Fibroblast of skin of back (primary cell): ENCODE data around the gene PTPRE.

Experiments
- DNase-seq: peaks from one replicate; pipeline ENCODE4 v3.0.0-alpha.2; 2013

Gene PTPRE

DNA sequence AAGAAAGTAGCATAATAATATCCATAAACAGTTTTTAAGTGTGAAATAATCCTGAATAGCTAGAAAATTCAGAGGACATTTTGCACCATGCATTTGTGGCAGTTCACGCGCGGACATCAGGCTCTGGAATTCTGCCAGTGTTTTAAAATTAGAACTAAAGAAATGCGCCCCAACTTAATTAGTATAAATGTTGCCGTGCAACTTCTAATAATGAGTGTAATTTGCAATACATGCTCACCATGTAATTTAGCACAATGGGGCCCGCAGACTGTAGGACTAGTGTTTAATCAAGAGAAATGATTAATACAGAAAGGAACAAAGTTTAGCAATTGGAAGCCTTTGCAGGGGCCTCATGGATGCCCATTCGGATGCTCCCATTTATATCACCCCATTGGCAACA, 96.6 kb downstream of the PTPRE start:
- no peak for DNase-seq

DNA sequence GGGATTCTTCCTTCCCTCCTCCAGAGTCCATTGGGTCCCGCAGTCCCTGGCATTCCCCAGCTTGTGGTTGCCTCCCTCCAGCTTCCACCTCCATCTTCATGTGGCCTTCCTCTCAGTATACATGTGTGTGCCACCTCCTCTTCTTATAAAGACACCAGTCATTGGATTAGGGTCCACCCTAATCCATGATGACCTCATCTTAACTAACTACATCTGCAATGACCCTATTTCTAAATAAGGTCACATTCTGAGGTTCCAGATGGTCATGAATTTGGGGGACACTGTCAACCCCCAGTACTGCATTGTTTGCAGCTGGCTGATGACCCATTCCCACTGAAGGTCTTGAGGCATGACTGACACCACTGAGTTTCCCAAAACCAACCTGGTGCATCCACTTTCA, 99.0 kb downstream of the PTPRE start:
- no peak for DNase-seq

DNA sequence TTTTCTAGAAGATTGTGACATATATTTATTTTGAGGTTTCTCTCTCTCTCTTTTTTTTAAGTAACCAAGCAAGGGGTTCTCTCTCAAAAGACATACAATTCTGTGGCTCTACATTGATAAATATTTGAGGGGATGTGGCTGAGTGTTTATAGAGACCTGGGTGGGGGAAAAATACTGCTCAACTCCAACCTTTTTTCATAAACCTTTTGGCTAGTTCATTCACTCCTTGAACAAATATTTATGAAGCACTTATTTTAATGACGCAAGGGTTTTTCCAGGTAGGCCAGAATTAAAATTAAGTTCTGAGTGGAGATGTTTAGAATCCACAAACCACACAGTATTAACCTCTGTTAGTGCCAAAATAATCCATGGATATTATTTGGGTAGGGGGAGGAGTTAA, 100.2 kb downstream of the PTPRE start:
- DNase-seq, result no peak

DNA sequence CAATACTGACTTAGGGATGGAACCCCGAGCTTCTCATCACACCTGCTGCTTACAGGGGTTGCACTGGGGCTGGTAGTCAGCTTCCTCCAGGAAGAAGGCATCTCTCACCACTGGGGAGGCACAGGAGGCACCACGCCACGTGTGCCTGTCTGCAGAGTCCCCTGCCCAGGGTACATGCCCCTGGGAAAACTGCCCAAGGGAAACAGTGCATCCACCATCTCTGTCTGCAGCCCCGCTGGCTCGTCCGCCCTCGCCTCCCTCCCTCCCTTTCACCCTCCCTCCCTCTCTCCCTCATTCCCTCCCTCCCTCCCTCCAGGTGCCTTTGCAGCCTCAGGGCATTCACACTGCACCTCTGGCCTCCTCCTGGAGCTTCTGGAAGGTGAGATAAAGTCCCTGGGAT, 101.1 kb downstream of the PTPRE start:
- DNase-seq, result no peak

DNA sequence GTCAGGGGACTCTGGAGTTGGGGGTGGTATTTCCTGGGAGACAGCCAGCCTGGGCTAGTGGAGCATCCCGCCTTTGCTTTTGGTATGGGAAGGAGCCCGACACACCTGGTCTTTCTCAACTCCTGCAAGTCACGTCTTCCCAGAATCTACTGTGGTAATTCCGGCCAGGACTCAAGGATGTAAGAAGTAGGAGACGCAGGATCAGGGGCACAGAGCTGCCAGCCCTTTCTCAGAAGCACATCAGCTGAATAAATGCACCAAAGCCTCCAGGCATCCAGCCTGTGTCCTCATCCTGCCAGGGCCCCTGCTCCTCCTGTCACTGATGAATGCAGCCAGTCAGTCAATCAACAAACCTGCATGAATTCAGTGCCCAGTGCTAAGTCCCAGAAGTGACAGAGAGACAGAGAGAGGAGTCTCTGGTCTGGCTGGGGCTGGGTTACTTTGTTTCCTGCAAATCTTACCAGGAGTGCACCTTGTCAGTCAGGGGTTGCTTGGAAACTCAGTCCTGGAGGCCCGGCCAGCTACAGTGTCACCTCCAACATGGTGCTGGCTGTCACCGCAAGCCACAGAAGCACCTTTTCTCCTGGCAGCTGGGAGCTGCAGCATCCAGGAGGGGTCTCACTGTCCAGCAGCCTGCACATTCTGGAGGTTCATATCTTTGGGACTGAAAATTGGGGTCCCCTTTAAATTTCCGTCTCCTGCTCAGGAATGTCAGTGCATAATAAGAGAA, 101.8 kb downstream of the PTPRE start:
- no peak for DNase-seq

DNA sequence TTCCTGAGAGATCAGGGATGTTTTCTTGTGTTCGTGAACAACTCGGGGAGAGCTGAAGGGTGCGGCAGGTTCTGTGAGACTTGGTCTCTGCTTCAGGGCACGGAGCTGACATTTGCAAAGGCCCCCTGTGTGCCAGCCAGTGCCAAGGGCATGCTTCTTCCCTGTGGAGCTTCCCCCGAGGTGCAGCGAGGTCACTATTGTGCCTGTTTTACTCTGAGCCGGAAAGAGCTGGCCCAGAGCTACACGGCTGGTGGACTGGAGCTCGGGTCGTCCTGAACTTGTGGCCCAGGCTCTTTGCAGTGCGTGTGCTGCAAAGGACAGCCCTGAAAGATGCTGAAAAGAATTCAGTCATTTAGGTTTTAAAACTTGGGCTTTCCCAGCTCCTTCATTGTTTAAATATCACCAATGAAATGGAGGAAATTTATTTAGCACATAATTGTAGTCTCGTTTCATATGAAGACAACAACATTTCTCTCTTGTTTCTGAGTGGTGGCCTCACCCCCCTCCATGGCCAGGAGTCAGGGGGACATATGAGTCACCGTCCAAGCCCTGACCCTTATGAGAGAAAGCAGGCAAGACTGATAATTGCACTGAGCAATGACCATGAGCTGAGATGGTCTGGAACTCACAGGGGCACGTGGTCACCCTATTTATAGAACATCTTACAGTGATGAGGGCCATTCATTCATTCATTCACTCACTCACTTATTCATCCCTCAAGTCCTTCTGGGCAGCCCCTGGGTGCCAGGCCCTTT, 102.6 kb downstream of the PTPRE start:
- no peak for DNase-seq

DNA sequence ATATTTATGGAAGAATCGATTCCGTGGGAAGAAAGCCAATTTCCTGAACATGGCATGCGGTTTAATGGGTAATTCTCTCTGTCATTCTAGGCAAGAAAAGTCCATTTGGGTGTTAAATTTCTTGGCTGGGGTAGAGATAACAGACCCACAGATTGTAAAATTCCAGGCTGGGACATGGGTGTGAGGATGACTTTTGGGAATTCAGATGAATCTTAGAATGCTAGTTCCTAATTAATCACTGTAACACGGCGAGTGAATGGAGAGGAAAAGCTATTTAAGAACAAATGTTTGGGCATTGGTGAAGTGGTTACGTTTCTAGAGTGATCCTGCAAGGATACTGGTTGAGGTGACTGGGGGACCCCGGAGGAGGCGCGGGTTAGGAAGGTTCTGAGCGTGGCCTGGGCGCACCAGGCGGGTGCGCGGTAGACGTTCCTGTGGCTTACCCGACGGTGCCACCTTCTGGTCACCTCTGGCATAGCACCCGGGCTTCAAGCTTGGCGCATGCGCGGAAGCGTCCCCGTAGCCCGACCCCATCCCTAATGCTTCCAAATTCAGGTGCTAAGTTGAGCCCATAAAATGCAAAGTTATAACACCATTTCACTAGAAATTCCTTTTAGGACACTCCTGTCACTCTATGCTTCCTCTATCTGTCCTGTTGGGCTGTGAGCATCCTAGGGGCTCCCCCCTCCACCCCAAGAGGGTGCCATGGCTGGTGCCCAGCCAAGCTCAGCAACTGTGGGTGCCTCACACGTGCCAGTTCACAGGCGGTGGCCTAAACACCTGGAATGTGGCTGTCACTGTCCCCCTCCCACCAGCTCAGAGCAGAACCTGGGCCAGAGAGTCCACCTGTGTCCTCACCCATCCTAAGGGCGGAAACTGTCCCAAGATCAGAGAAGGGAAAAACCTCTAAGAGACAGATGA, 104.4 kb downstream of the PTPRE start:
- DNase-seq, result peak; percentile 42

DNA sequence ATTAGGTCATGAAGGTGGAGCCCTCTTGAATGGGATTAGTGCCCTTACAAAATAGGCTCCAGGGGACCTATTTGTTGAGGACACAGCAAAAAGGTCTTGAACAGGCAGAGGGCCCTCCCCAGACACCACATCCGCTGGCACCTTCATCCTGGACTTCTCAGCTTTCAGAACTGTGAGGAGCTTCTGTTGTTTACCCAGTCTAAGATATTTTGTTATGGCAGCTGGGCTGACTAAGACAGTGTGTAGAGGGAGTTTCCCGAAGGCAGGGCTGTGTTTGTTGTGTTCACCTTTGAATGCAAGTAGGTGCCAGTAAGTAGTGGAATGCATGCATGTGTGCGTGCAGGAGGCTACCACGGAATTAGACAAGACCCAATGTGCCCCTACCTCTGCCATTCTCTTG, 106.7 kb downstream of the PTPRE start:
- no peak for DNase-seq

DNA sequence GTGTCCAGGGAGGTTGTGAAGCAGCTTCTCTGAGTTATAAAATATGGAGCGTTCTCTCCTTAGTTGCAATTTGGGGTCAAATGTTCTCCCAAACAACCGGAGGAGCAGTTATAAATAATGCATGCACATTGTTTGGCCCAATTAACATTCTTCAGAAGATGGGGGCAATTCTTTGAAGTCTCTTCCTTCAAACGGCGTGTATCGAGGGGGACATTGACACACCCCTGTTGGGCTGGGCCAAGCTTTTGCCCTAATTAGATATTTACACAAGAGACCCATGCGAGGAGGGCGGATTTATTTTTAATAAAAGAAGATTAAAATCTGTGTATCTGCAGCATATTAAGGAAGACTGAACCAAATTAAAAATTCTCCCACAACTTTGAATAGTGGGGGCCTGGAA, 107.3 kb downstream of the PTPRE start:
- DNase-seq, result no peak

DNA sequence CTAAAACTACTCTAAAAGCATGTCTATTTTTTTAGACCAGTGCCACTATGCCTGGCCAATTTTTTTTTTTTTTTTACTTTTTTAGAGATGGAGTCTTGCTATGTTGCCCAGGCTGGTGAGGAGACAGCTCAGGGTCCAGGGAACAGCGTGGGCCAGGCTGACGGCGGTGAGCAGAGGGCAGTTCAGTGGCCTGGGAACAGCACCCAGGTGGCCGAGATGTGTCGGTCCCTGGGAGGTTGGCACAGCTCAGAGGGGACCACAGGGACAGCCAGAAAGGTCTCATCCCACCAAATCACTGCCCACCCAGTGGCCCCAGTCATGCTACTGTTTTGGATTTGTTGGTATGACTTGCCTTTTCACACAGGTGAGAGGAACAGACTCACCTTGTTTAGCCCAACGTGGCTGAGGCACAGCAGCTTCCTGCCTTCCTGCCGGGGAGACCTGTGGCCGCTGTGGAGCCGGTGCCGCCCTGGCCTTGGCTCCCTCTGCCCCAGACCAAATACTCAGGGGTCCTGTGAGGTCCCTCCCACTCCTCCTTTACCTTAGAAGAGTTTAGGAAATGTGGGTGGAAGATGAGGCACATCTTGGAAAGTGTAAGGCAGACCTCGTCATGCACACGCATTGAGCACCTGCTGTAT, 109.6 kb downstream of the PTPRE start:
- no peak for DNase-seq

DNA sequence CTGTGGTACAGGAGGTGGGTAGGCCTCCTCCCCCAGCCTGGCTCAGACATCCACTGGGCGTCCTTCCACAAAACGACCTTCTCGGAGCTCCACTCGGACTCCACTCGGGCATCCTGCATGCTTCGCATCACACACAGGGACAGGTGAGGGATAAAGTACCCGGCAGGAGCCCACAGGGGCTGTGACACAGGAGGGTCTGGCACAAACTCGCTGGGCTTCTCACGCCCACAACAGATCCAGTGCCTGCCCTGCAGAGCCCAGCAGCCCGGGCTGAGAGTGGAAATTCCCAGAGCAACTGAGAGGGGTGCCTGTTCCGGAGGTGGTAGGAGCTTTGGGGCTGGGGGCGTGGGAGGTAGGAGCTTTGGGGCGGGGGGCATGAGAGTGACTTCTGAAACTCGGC, 110.9 kb downstream of the PTPRE start:
- DNase-seq, result no peak

DNA sequence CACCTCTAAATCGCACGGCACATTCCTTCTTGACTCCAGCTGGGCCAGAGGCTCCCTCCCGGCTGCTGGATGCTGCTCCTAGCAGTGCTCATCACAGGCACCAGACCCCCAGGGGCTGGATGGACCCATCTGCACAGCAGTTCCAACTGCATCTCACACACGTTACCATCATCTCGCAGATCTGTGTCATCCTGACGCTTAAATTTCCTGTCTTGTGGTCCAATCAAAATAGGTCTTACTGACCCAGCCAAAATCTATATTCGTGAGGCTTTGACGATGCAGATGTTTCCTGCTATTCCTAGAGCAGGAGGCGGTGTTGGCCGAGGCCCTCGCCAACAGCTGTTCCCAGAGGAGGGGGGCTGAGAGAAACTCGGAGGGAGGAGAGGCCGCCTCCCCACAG, 111.3 kb downstream of the PTPRE start:
- no peak for DNase-seq

DNA sequence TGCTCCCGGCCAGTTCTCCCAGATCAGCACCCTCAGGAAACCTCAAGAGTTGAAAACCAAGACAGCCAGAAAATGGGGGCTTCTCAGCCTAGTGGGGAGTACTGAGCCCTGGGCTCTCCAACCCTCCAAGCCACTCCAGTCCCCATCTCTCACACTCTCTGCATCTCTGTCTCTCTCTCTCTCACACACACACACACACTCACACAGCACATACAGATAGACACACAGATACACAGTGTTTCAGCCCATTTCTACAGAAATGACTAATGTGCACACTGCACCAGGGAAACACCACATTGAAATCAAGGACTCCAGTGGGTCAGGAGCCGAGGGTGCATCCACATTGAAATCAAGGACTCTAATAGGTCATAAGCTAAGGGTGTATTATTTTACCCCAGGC, 111.8 kb downstream of the PTPRE start:
- DNase-seq, result no peak

DNA sequence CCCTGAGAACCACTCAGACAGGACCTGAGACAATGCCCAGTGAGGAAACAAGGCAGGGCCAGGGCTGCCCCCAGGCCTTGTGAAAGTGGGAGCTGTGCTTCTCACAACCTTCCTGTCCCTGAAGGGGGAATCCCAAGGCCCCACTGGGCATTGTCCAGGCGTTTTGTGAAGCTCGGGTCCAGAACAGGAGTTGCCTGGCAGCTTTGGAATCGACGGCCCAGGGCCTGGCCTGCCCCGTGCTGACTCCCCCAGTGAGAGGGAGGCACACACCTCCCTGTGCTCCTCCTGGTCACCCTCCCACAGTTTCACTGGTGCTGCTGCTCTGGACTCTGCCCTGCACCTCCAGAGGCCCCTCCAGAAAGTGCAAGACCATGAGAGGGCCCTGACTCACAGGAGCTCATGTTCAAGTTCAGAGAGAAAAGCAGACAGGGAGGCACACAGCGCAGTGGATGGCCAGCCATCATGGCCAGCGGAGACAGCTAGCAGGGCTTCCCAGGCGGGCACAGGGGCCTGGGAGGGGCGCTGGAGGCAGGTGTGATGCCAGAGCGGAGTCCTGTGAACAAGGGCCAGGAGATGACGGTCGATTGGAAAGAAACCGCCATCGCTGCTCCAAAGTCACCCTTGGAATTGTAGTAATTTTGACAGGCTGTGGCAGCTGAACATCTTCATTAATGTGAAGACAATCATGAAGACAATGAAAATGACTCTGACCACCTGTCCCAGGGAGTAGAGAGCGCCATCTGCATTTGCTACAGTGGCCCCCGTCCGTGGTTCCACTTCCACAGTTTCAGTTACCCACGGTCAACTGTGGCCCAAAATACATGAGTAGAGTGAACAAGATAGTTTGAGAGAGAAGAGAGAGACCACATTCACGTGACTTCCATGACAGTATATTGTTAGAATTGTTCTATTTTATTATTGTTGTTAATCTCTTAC, 115.6 kb downstream of the PTPRE start:
- no peak for DNase-seq

DNA sequence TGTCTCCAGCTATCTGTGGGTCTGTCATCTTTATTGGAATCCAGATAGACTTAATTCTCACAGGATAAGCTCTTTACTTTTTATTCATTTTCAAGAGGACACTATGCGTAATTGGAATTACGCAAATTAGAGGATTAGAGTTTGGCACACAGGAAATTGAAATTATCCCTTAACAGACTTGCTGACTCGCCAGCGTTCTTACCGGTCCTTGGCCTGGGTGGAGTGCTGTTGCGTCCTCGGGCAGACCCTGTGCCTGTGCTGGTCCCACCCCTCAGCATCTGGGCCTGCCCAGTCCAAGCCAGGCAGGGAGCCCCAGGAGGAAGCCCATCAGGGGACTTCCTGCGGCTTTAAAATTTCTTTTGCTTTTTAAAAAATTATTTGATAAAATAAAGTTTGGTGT, 117.5 kb downstream of the PTPRE start:
- no peak for DNase-seq

DNA sequence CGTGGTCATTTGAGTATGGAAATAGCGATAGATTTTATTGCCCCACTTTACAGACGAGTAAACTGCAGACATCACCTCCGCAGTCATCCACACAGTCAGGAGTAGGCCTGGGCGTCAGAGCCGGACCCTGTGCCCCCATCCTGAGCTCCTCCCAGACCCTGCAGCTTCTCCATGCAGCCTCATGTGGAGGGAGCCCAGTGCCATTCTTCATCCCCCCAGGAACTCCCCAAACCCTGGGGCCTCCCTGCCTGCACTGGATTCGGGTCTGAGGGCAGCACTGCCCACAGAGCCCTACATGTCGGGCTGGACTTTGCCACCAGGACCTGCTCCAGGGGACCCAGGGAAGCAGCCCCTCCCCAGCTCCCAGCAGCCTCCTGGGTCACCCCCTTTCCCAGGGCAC, 118.5 kb downstream of the PTPRE start:
- no peak for DNase-seq

DNA sequence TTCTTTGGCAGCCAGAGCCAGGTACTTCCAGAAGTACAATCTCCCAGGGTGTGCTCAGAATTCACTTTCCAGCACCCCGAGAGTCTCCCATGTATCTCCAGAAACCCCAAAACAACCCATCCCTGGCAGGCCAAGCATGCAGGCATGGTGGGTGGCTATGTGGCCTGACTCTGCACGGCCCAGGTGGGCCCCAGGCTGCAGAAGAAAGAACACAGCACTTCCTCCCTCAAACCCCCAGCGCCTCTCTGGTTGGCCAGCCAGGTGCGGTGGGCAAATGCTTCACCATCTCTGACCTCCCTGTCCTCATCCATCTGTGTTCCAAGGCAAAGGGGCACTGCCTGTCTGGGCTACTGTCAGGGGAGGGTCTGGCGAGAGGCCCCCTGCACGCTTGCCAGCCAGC, 119.0 kb downstream of the PTPRE start:
- DNase-seq, result no peak

DNA sequence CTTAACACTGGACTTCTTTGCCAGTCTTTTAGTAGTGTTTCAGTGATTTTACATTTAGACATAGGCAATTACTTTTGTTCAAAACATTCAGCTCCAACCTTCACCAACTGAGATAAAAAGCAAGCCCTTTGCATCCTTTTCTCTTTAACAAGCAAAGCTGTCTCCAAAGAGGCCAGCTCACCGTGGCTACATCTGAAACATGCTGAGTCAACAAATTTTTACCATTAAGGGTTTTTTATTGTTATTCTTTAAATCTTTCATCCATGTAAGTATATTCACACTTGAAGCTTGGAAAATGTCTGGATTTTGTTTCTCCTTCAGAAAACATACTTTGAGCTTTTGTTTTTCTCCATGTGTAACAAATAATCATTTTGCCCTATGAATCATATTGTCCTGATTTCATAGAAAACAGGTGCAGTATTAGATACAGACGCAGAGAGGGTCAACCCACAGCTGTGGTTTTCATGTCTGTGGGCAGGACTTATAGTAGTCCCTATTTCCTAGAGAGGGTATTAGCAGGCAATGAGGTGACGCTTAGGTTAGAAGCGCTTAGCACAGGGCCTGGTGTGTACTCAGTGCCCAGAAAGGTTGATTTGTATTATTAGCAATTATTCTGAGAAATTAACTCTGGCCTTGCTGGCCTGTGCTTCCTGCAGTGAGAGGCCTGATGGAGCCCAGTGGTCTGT, 119.9 kb downstream of the PTPRE start:
- DNase-seq, result no peak

DNA sequence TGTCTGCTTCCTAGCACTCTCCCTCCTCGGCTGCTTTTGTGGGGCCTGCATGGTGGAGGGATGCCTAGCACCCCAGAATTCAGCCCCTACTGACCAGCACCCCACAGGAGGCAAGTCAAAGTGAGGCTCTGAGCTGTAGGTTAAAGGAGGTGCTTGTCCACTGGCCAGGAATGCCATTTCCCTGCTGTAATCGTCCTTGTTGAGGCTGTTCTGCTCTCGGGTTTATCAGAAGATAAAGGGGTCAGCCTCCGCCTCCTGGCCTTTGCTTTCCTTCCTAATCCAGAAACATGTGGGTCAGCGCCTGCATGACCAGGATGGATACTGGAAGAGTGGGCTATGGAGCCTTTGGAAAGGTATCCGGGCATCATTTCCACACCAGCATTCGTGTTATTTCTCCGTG, 120.4 kb downstream of the PTPRE start:
- no peak for DNase-seq

DNA sequence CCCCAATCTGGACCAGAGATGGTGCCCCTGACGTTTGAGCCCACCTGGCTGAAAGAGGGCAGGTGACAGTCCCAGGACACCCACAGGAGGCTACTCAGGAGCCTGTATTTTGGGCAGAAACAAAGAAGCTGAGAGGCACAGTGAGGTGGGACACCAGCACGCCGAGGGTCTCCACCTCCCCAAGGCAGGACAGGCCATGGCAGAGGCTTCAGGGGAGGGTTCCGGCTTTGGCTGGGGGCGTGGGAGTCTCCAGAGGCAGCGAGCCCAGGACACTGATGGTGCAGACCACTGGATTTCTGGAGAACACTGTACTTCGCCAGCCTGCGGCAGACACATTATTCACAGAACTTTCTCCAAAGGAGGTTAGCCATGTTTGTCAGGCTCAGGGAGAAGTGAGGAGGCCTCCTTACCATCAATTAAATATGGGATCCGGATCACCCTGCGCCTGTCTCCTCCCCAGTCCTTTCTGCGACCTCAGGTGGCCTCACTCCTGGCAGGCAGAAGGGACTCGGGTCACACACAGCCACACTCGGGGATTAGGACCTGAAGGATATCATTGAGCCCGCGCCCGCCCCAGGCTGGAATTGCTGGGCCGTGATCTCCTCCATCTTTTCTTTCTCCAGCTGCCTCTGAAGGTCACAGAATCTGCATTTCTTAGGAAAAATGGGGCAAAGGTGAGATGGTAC, 121.1 kb downstream of the PTPRE start:
- DNase-seq, result no peak
